Fibroblast of lung (primary cell): ENCODE data around the gene ADIPOQ.
"Not testable (repeated sequence)": the region's sequence is repeated elsewhere in the genome, so short reads cannot be mapped to it uniquely, and the experiment has no call there.

ENCODE experiments used
- CTCF ChIP-seq, 2 donors: IDR thresholded peaks in 1 of 2; conservative IDR thresholded peaks in 1 of 2; 1 replicate in 1 of 2; 2 replicates in 1 of 2; pipeline ENCODE4 v1.5.1; 2011 to 2012; ENCODE audit warnings: low read length in 2 of 2, control low read depth in 1 of 2, inconsistent platforms in 1 of 2, low read depth in 1 of 2, mild to moderate bottlenecking in 1 of 2
- EZH2 ChIP-seq: IDR thresholded peaks from 2 replicates; pipeline ENCODE4 v1.5.1; 2012; ENCODE audit warnings: low read length, control low read depth, mild to moderate bottlenecking; ENCODE audit errors: missing control alignments

GRCh38 chr3:186874216-186874615, 31.7 kb downstream of the ADIPOQ start:
- TF ChIP-seq CTCF (conservative IDR thresholded peaks at IDR 0.05 in 1 of 2, IDR thresholded peaks at IDR 0.05 in 1 of 2; ENCODE audit: low read depth in 1 of 2, low read length in 2 of 2); EZH2: not testable (repeated sequence)
